C4-2B (cell line): ENCODE data around the gene WIPF3.

Experiments used
- CTCF ChIP-seq: fragments of 450-650 bp; conservative IDR thresholded peaks from 2 replicates; pipeline ENCODE4 v1.5.1; 2017; ENCODE audit warnings: mild to moderate bottlenecking
- ZFX ChIP-seq: fragments of 450-650 bp; IDR thresholded peaks from 2 replicates; pipeline ENCODE4 v1.6.1; 2017

GRCh38 chr7:29919790-29920189 is 113.5 kb downstream of the WIPF3 start:
- TF ChIP-seq CTCF: no peak
- TF ChIP-seq ZFX: no peak
